HG03139 (cell line): ENCODE results near the gene ZNF451.
"Not testable (repeated sequence)": the region's sequence is repeated elsewhere in the genome, so short reads cannot be mapped to it uniquely, and the experiment has no call there.

Source experiments
- ATAC-seq: cut with Tn5 transposase; IDR thresholded peaks from one replicate; pipeline ENCODE4 v1.9.1; 2021; ENCODE audit not compliant: unreplicated experiment

ZNF451 gene

GRCh38 chr6:57091375-57091774, 1.4 kb downstream of the ZNF451 start:
- not testable (repeated sequence) for ATAC-seq

- no peak for ATAC-seq
These were observed 4.7 kb downstream of the ZNF451 start for GRCh38 chr6:57094689-57095088.

GRCh38 chr6:57097596-57097995, 7.6 kb downstream of the ZNF451 start:
- ATAC-seq: no peak

- no peak for ATAC-seq
These were observed 13.0 kb downstream of the ZNF451 start for GRCh38 chr6:57102976-57103375.

GRCh38 chr6:57104336-57104735, 14.3 kb downstream of the ZNF451 start:
- no peak for ATAC-seq

GRCh38 chr6:57106990-57107389, 17.0 kb downstream of the ZNF451 start:
- no peak for ATAC-seq

GRCh38 chr6:57108691-57109090, 18.7 kb downstream of the ZNF451 start:
- ATAC-seq: peak; percentile 80

GRCh38 chr6:57109880-57110279, 19.9 kb downstream of the ZNF451 start:
- ATAC-seq: no peak

GRCh38 chr6:57113105-57113504, 23.1 kb downstream of the ZNF451 start:
- ATAC-seq: no peak

- ATAC-seq: no peak
These were observed 26.8 kb downstream of the ZNF451 start for GRCh38 chr6:57116776-57117175.

GRCh38 chr6:57117796-57118195, 27.8 kb downstream of the ZNF451 start:
- no peak for ATAC-seq

GRCh38 chr6:57123111-57123510, 33.1 kb downstream of the ZNF451 start:
- ATAC-seq: no peak

- no peak for ATAC-seq
These were observed 37.8 kb downstream of the ZNF451 start for GRCh38 chr6:57127763-57128162.

- no peak for ATAC-seq
These were observed 40.7 kb downstream of the ZNF451 start for GRCh38 chr6:57130661-57131177.

- no peak for ATAC-seq
These were observed 45.0 kb downstream of the ZNF451 start for GRCh38 chr6:57134954-57135353.

GRCh38 chr6:57135885-57136284, 45.9 kb downstream of the ZNF451 start:
- no peak for ATAC-seq

GRCh38 chr6:57137350-57137749, 47.4 kb downstream of the ZNF451 start:
- ATAC-seq: no peak

- no peak for ATAC-seq
These were observed 48.0 kb downstream of the ZNF451 start for GRCh38 chr6:57138026-57138425.

GRCh38 chr6:57141451-57142177, 51.6 kb downstream of the ZNF451 start:
- no peak for ATAC-seq

- no peak for ATAC-seq
These were observed 52.2 kb downstream of the ZNF451 start for GRCh38 chr6:57142178-57142525.

- ATAC-seq: no peak
These were observed 53.7 kb downstream of the ZNF451 start for GRCh38 chr6:57143690-57144089.

GRCh38 chr6:57147401-57147800, 57.4 kb downstream of the ZNF451 start:
- ATAC-seq: no peak
